ENCODE measurements around the gene CUTA. TPM values are rescaled to one million over a fixed set of nuclear protein-coding genes. Genes with fewer than 3 reads are reported as not detected.

The CUTA gene
- polyA plus RNA-seq, 1 of the 3 experiments (the other 2 are of a cell fraction), result 444 TPM

DNA sequence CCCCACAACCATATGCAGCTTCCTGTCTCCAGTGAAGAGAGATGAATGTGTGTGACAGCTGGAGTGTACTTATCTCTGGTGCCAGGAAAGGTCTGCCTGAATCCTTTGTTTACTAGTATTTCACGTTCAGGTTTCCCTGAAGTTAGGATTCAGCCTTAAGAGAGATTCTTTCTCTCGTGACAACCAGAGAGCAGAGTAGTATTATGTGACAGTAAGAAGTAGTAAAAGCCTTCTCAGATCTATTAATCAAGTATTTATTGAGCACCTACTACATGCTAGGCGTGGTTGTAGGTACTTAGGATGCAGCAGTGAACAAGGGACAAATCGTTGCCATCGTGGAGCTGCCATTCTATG lies 25.3 kb downstream of the CUTA start:
- Histone ChIP-seq H2AFZ (ENCODE audit: low read depth) (peak overlapping the region; percentile 72), H3K27ac (ENCODE audit: low read depth in 2 of 2, low read length in 1 of 2) (peak overlapping the region; percentile 35 to 67; a peak in 3 of 4 replicates), H4K20me1 (ENCODE audit: insufficient read depth) (peaks cover 5% of the 10 kb centered on the region; the same call in 1 of the 2 replicates), H3F3A (replicated peaks; ENCODE audit: insufficient read depth) (peaks cover 5% of the 10 kb centered on the region), H3K9me3 (no peaks in the 10 kb centered on the region), H3K79me2 (ENCODE audit: insufficient read depth) (peaks cover 60% of the 10 kb centered on the region), H3K36me3 (replicated peaks in 1 of 2; ENCODE audit: control insufficient read depth in 1 of 2, insufficient read depth in 2 of 2, low read length in 1 of 2) (no peaks in the 10 kb centered on the region), H3K4me1 (ENCODE audit: control insufficient read depth in 1 of 2, insufficient read depth in 2 of 2, low read depth in 1 of 2, low read length in 1 of 2) (peaks cover 0 to 16% of the 10 kb centered on the region in 2 experiments; a peak in 3 of 4 replicates), H3K27me3 (ENCODE audit: insufficient read depth) (no peaks in the 10 kb centered on the region), H3K4me3 (ENCODE audit: low read depth in 2 of 2, low read length in 1 of 2) (peak overlapping the region; percentile 66 to 92), H3K9ac (peak overlapping the region; percentile 84), H3K4me2 (peak overlapping the region; percentile 91), H3K9me2 (no peaks in the 10 kb centered on the region)
- no peak for DNase-seq
- ChIA-PET POLR2A (interaction anchor here (1.0 kb wide), 1 partner anchor 93 kb away, joined by 5 read pairs; no protein-coding TSS in a partner anchor), CTCF (interaction anchor here (0.9 to 6.2 kb wide), 3 partner anchors 9 to 33 kb away, joined by 6 to 20 read pairs (median 6); no protein-coding TSS in a partner anchor)
- 23% methylated on average over 5 of the region's 5 CpGs for WGBS (ENCODE audit: low lambda C conversion rate)
- TF ChIP-seq, protein P1, sequence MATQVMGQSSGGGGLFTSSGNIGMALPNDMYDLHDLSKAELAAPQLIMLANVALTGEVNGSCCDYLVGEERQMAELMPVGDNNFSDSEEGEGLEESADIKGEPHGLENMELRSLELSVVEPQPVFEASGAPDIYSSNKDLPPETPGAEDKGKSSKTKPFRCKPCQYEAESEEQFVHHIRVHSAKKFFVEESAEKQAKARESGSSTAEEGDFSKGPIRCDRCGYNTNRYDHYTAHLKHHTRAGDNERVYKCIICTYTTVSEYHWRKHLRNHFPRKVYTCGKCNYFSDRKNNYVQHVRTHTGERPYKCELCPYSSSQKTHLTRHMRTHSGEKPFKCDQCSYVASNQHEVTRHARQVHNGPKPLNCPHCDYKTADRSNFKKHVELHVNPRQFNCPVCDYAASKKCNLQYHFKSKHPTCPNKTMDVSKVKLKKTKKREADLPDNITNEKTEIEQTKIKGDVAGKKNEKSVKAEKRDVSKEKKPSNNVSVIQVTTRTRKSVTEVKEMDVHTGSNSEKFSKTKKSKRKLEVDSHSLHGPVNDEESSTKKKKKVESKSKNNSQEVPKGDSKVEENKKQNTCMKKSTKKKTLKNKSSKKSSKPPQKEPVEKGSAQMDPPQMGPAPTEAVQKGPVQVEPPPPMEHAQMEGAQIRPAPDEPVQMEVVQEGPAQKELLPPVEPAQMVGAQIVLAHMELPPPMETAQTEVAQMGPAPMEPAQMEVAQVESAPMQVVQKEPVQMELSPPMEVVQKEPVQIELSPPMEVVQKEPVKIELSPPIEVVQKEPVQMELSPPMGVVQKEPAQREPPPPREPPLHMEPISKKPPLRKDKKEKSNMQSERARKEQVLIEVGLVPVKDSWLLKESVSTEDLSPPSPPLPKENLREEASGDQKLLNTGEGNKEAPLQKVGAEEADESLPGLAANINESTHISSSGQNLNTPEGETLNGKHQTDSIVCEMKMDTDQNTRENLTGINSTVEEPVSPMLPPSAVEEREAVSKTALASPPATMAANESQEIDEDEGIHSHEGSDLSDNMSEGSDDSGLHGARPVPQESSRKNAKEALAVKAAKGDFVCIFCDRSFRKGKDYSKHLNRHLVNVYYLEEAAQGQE (IDR thresholded peaks at IDR 0.05; ENCODE audit: low read depth, low read length), result no peak
- TF ChIP-seq RFX5 (IDR thresholded peaks at IDR 0.05; ENCODE audit: low read length) (no peak), CHD2 (IDR thresholded peaks at IDR 0.05; ENCODE audit: low read length, partially characterized antibody) (no peak), EZH2phosphoT487 (IDR thresholded peaks at IDR 0.05; ENCODE audit: borderline replicate concordance, low read depth) (no peak), NRF1 (IDR thresholded peaks at IDR 0.05; ENCODE audit: low read depth, low read length) (no peak), FOSL2 (IDR thresholded peaks at IDR 0.05; ENCODE audit: borderline replicate concordance, low read depth) (no peak), TAF1 (IDR thresholded peaks at IDR 0.05; ENCODE audit: borderline replicate concordance, low read depth, low read length) (no peak)

DNA sequence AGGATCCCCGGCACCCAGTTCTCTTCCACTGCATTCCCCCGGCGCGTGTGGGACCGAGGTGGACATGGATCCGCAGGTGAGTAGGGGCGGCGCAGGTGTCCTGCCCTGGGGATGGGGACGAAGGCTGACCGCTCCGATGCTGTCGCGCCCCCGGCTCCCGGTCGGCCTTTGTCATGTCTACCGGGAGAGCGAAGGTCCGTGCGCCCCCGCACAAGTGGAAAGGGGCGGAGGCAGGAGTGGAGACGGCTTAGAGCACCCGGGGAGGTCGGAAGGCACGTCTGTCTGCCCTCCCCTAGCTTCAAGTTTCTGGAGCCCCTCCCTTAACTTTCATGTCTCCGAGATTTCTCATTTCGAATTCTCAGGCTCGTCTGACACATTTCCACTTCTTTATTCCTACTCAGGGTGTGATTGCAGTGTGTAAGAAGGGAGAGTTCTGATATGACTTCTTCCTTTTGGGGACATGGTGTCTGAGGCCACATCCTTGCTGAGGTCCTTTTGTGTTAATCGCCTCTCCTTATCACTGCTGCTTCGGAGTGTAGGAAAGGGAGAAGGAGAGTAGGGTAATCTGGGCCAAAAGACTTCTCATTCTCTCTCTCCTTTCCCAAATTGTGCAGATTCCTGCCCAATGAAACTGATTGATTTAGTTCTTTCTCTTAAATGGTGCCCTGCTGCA lies 25.8 kb downstream of the CUTA start:
- no peaks in the 10 kb centered on the region for H3K9me3 ChIP-seq
- TF ChIP-seq RCOR1 (IDR thresholded peaks at IDR 0.05; ENCODE audit: low read length) (no peak), MXI1 (IDR thresholded peaks at IDR 0.05; ENCODE audit: low read depth, low read length) (no peak), IRF3 (IDR thresholded peaks at IDR 0.05; ENCODE audit: low read depth, low read length) (no peak), JUND (IDR thresholded peaks at IDR 0.05) (no peak), MEF2A (IDR thresholded peaks at IDR 0.05; ENCODE audit: borderline replicate concordance, low read depth) (no peak), SIN3A (IDR thresholded peaks at IDR 0.05; ENCODE audit: borderline replicate concordance, low read depth, low read length) (no peak), PBX3 (IDR thresholded peaks at IDR 0.05) (no peak), EZH2phosphoT487 (IDR thresholded peaks at IDR 0.05; ENCODE audit: borderline replicate concordance, low read depth) (no peak), FOXJ3 (CRISPR knock-in tag; IDR thresholded peaks at IDR 0.05) (no peak)
- TF ChIP-seq, protein P2, sequence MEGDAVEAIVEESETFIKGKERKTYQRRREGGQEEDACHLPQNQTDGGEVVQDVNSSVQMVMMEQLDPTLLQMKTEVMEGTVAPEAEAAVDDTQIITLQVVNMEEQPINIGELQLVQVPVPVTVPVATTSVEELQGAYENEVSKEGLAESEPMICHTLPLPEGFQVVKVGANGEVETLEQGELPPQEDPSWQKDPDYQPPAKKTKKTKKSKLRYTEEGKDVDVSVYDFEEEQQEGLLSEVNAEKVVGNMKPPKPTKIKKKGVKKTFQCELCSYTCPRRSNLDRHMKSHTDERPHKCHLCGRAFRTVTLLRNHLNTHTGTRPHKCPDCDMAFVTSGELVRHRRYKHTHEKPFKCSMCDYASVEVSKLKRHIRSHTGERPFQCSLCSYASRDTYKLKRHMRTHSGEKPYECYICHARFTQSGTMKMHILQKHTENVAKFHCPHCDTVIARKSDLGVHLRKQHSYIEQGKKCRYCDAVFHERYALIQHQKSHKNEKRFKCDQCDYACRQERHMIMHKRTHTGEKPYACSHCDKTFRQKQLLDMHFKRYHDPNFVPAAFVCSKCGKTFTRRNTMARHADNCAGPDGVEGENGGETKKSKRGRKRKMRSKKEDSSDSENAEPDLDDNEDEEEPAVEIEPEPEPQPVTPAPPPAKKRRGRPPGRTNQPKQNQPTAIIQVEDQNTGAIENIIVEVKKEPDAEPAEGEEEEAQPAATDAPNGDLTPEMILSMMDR (IDR thresholded peaks at IDR 0.05), result no peak

More for the DNA sequence above, 25.8 kb downstream of the CUTA start:
- ChIA-PET CTCF (interaction anchor here (0.9 to 6.2 kb wide), 5 partner anchors 9 to 34 kb away, joined by 4 to 20 read pairs (median 6); no protein-coding TSS in a partner anchor), POLR2A (interaction anchor here (1.0 kb wide), 1 partner anchor 93 kb away, joined by 5 read pairs; no protein-coding TSS in a partner anchor)
- H3F3A ChIP-seq (replicated peaks; ENCODE audit: insufficient read depth), result peaks cover 5% of the 10 kb centered on the region
- H2AFZ ChIP-seq (ENCODE audit: low read depth), result peak overlapping the region; percentile 72
- no peaks in the 10 kb centered on the region for H3K9me2 ChIP-seq
- peak overlapping the region; percentile 84 for H3K9ac ChIP-seq
- no peak for DNase-seq
- H3K4me2 ChIP-seq, result peak overlapping the region; percentile 91
- no peaks in the 10 kb centered on the region for H3K36me3 ChIP-seq (replicated peaks in 1 of 2; ENCODE audit: control insufficient read depth in 1 of 2, insufficient read depth in 2 of 2, low read length in 1 of 2)
- H3K27me3 ChIP-seq (ENCODE audit: insufficient read depth), result no peaks in the 10 kb centered on the region
- peak overlapping the region; percentile 54 to 67 for H3K27ac ChIP-seq (ENCODE audit: low read depth in 2 of 2, low read length in 1 of 2)
- H3K4me3 ChIP-seq (ENCODE audit: low read depth in 2 of 2, low read length in 1 of 2), result peak overlapping the region; percentile 66 to 92
- peaks cover 0 to 16% of the 10 kb centered on the region in 2 experiments; a peak in 3 of 4 replicates for H3K4me1 ChIP-seq (ENCODE audit: control insufficient read depth in 1 of 2, insufficient read depth in 2 of 2, low read depth in 1 of 2, low read length in 1 of 2)
- H4K20me1 ChIP-seq (ENCODE audit: insufficient read depth), result peaks cover 4% of the 10 kb centered on the region; the same call in 1 of the 2 replicates
- peaks cover 54% of the 10 kb centered on the region for H3K79me2 ChIP-seq (ENCODE audit: insufficient read depth)
- WGBS (ENCODE audit: low lambda C conversion rate), result 3% methylated on average over 9 of the region's 31 CpGs

Measured in SK-N-SH (cell line).